Ectodermal cell (in vitro differentiated cells): ENCODE measurements around the gene NPAS2.

Experiments
- H3K27ac ChIP-seq: 2 replicates; pipeline ENCODE4 v1.7.0; 2013; ENCODE audit warnings: mild to moderate bottlenecking, low read depth, low read length; ENCODE audit not compliant: insufficient read depth, poor library complexity, severe bottlenecking
- H3K27me3 ChIP-seq: 2 replicates; pipeline ENCODE4 v1.7.0; 2013; ENCODE audit warnings: mild to moderate bottlenecking, low read length; ENCODE audit not compliant: insufficient read depth, control insufficient read depth, poor library complexity, severe bottlenecking
- H3K36me3 ChIP-seq: one replicate; pipeline ENCODE4 v1.7.0; 2013; ENCODE audit warnings: low read length; ENCODE audit not compliant: control insufficient read depth, insufficient read depth
- H3K4me1 ChIP-seq: one replicate; pipeline ENCODE4 v1.7.0; 2013; ENCODE audit warnings: low read length; ENCODE audit not compliant: control insufficient read depth, insufficient read depth
- H3K4me3 ChIP-seq: 2 replicates; pipeline ENCODE4 v1.7.0; 2013; ENCODE audit warnings: low read depth, low read length, control low read depth; ENCODE audit not compliant: insufficient read depth
- H3K9me3 ChIP-seq: 2 replicates; pipeline ENCODE4 v1.7.0; 2013; ENCODE audit warnings: mild to moderate bottlenecking, low read length, moderate library complexity; ENCODE audit not compliant: control insufficient read depth
- WGBS, 2 experiments: methylation state at CpG; one replicate each; pipeline ENCODE4 v1.1.7; 2013; ENCODE audit warnings: missing lambda C conversion rate in 2 of 2; 5-methylcytosine and 5-hydroxymethylcytosine counted together

Gene NPAS2

GRCh38 chr2:100891906-100892642 lies 72.1 kb downstream of the NPAS2 start:
- no peak overlapping the region for H3K27ac ChIP-seq
- no peaks in the 10 kb centered on the region for H3K36me3 ChIP-seq
- no peaks in the 10 kb centered on the region for H3K27me3 ChIP-seq
- no peak overlapping the region for H3K4me3 ChIP-seq
- no peaks in the 10 kb centered on the region for H3K9me3 ChIP-seq
- 88 to 89% methylated on average over 16 of the region's 16 CpGs for WGBS, 2 experiments
- H3K4me1 ChIP-seq = no peaks in the 10 kb centered on the region

- Histone ChIP-seq H3K9me3 (no peaks in the 10 kb centered on the region), H3K4me1 (no peaks in the 10 kb centered on the region), H3K4me3 (no peak overlapping the region), H3K36me3 (no peaks in the 10 kb centered on the region), H3K27me3 (no peaks in the 10 kb centered on the region), H3K27ac (no peak overlapping the region)
- WGBS, 2 experiments = 91 to 93% methylated on average over 6 of the region's 6 CpGs
These were observed 73.6 kb downstream of the NPAS2 start for GRCh38 chr2:100893392-100894104.

GRCh38 chr2:100894105-100894795 lies 74.3 kb downstream of the NPAS2 start:
- no peak overlapping the region for H3K4me3 ChIP-seq
- 88 to 93% methylated on average over 5 of the region's 5 CpGs for WGBS, 2 experiments
- no peak overlapping the region for H3K27ac ChIP-seq
- no peaks in the 10 kb centered on the region for H3K4me1 ChIP-seq
- no peaks in the 10 kb centered on the region for H3K27me3 ChIP-seq
- no peaks in the 10 kb centered on the region for H3K36me3 ChIP-seq
- H3K9me3 ChIP-seq = no peaks in the 10 kb centered on the region

GRCh38 chr2:100894796-100895156 lies 74.8 kb downstream of the NPAS2 start:
- 95 to 97% methylated on average over 3 to 4 of the region's 4 CpGs for WGBS, 2 experiments
- Histone ChIP-seq H3K36me3 (no peaks in the 10 kb centered on the region), H3K27me3 (no peaks in the 10 kb centered on the region), H3K4me3 (no peak overlapping the region), H3K9me3 (no peaks in the 10 kb centered on the region), H3K27ac (no peak overlapping the region), H3K4me1 (no peaks in the 10 kb centered on the region)

GRCh38 chr2:100895402-100895801 lies 75.5 kb downstream of the NPAS2 start:
- H3K4me1 ChIP-seq = no peaks in the 10 kb centered on the region
- no peaks in the 10 kb centered on the region for H3K36me3 ChIP-seq
- WGBS, 2 experiments = 89 to 92% methylated on average over 3 of the region's 3 CpGs
- H3K9me3 ChIP-seq = no peaks in the 10 kb centered on the region
- H3K4me3 ChIP-seq = no peak overlapping the region
- no peak overlapping the region for H3K27ac ChIP-seq
- H3K27me3 ChIP-seq = no peaks in the 10 kb centered on the region

GRCh38 chr2:100895934-100896685 lies 76.2 kb downstream of the NPAS2 start:
- H3K4me1 ChIP-seq = no peaks in the 10 kb centered on the region
- H3K27ac ChIP-seq = no peak overlapping the region
- H3K27me3 ChIP-seq = no peaks in the 10 kb centered on the region
- 76 to 80% methylated on average over 3 of the region's 3 CpGs for WGBS, 2 experiments
- H3K9me3 ChIP-seq = no peaks in the 10 kb centered on the region
- H3K36me3 ChIP-seq = no peaks in the 10 kb centered on the region
- no peak overlapping the region for H3K4me3 ChIP-seq

- Histone ChIP-seq H3K9me3 (no peaks in the 10 kb centered on the region), H3K36me3 (no peaks in the 10 kb centered on the region), H3K4me3 (no peak overlapping the region), H3K27ac (no peak overlapping the region), H3K27me3 (no peaks in the 10 kb centered on the region), H3K4me1 (no peaks in the 10 kb centered on the region)
- WGBS, 2 experiments = 93 to 97% methylated on average over 8 of the region's 8 CpGs
These were observed 78.2 kb downstream of the NPAS2 start for GRCh38 chr2:100898035-100898665.

- no peaks in the 10 kb centered on the region for H3K36me3 ChIP-seq
- H3K4me3 ChIP-seq = no peak overlapping the region
- H3K27ac ChIP-seq = no peak overlapping the region
- WGBS, 2 experiments = 95 to 97% methylated on average over 4 to 5 of the region's 5 CpGs
- no peaks in the 10 kb centered on the region for H3K9me3 ChIP-seq
- H3K27me3 ChIP-seq = no peaks in the 10 kb centered on the region
- H3K4me1 ChIP-seq = no peaks in the 10 kb centered on the region
These were observed 80.3 kb downstream of the NPAS2 start for GRCh38 chr2:100900156-100900795.

GRCh38 chr2:100902817-100903405 lies 83.0 kb downstream of the NPAS2 start:
- no peaks in the 10 kb centered on the region for H3K27me3 ChIP-seq
- no peaks in the 10 kb centered on the region for H3K36me3 ChIP-seq
- H3K4me3 ChIP-seq = no peak overlapping the region
- no peaks in the 10 kb centered on the region for H3K9me3 ChIP-seq
- 90 to 93% methylated on average over 6 of the region's 6 CpGs for WGBS, 2 experiments
- no peaks in the 10 kb centered on the region for H3K4me1 ChIP-seq
- no peak overlapping the region for H3K27ac ChIP-seq
